Measurements from ENCODE around the gene NAPSA.

DNA sequence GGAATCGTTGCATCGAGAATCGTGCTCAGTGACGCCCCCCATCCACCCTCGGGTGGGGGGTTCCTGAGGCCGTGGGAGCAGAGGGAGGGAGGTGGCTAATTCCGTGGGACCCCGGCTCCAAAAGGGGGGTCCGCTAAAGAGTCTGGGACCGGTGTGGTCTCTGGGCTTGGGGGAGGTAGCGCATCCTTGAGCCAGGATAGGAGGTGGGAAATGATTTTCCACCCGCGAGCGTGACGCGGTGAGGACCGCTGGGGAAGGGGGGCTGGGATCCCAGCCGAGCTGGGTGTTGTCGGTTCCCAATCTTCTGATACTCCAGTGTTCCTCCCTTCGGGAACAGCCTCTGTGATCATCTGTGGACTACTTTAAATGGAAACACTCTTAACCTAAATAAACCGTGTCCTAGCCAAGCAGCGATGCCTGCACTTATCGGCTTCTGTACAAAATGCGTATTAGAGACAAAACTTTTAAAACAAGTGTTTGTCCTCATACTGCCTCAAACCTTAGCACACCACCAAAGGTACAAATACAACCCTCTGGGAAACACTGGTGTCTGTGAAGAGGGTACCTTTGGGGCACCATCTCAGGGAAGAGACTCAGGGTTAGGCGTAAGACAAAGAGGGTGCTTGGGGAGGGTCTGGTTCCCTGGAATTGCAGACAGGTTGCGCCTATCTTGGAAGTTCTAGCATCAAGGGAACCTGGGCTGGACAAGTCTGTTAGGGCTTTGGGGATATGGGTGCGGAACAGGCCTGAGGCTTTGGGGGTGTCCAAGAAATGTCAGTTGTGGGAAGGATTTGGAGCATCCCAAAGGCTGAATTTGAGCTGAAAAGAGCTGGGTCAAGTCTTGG is 52.2 kb downstream of the NAPSA start:
- TF ChIP-seq POLR2A (IDR thresholded peaks at IDR 0.05): no peak
- TF ChIP-seq, protein P1, sequence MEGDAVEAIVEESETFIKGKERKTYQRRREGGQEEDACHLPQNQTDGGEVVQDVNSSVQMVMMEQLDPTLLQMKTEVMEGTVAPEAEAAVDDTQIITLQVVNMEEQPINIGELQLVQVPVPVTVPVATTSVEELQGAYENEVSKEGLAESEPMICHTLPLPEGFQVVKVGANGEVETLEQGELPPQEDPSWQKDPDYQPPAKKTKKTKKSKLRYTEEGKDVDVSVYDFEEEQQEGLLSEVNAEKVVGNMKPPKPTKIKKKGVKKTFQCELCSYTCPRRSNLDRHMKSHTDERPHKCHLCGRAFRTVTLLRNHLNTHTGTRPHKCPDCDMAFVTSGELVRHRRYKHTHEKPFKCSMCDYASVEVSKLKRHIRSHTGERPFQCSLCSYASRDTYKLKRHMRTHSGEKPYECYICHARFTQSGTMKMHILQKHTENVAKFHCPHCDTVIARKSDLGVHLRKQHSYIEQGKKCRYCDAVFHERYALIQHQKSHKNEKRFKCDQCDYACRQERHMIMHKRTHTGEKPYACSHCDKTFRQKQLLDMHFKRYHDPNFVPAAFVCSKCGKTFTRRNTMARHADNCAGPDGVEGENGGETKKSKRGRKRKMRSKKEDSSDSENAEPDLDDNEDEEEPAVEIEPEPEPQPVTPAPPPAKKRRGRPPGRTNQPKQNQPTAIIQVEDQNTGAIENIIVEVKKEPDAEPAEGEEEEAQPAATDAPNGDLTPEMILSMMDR (IDR thresholded peaks at IDR 0.05): no peak

Measured in Peyer's patch (tissue), 4 donors.